Breast epithelium (tissue), 3 donors: ENCODE results near the gene ANKRD45.

Source experiments
- POLR2A ChIP-seq: fragments of 450-650 bp; IDR thresholded peaks from one replicate; pipeline ENCODE4 v1.6.1; 2016; ENCODE audit warnings: antibody characterized with exemption, mild to moderate bottlenecking, moderate library complexity
- POLR2AphosphoS5 ChIP-seq, 3 donors: sonication (generic); formaldehyde crosslinking; IDR thresholded peaks; one replicate each; pipeline ENCODE4 v1.6.1; 2017; ENCODE audit warnings: antibody characterized with exemption in 3 of 3
- TF ChIP-seq, protein P1 (sequence below), 3 donors: fragments of 450-650 bp; IDR thresholded peaks; one replicate each; pipeline ENCODE4 v1.5.1; 2016 to 2017; ENCODE audit warnings: antibody characterized with exemption in 3 of 3, mild to moderate bottlenecking in 3 of 3, moderate library complexity in 3 of 3

DNA sequence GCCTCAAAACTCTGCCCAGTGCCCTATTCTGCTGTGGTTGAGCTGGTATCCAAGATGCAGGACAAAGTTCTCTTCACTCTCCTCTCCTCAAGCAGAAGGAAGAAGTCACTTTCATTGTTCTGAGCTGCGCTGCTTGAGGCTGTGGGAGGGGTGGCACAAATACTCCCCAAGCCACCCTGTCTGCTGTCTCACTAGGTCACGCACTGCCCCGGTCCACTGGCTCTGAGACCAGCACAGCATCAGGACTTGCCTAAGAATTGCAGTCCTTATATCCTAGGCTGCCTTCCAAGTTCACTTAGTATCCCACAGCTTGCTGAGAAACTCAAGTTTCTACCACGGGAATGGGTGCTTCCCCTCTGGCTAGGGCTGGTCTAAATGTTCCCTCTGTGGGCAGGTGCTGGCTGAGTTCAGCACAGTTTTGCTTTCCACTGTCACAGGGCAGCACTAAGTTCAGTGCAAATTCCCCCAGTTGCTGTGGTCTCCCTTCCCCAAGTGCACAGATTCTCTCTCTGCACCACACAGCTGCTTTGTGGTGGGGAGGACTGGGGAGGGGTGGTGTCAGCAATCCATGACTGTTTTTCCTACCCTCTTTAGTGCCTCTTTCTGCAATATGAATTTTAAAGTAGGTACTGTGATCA, 99.2 kb downstream of the ANKRD45 start:
- no peak for TF ChIP-seq POLR2A
- TF ChIP-seq POLR2AphosphoS5 (IDR thresholded peaks at IDR 0.05), result no peak
- TF ChIP-seq, protein P1, sequence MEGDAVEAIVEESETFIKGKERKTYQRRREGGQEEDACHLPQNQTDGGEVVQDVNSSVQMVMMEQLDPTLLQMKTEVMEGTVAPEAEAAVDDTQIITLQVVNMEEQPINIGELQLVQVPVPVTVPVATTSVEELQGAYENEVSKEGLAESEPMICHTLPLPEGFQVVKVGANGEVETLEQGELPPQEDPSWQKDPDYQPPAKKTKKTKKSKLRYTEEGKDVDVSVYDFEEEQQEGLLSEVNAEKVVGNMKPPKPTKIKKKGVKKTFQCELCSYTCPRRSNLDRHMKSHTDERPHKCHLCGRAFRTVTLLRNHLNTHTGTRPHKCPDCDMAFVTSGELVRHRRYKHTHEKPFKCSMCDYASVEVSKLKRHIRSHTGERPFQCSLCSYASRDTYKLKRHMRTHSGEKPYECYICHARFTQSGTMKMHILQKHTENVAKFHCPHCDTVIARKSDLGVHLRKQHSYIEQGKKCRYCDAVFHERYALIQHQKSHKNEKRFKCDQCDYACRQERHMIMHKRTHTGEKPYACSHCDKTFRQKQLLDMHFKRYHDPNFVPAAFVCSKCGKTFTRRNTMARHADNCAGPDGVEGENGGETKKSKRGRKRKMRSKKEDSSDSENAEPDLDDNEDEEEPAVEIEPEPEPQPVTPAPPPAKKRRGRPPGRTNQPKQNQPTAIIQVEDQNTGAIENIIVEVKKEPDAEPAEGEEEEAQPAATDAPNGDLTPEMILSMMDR (IDR thresholded peaks at IDR 0.05), result no peak
